Measurements from ENCODE around the gene TEX2. TPM values are rescaled to one million over a fixed set of nuclear protein-coding genes. Genes with fewer than 3 reads are reported as not detected.

The TEX2 gene
- total RNA-seq, 2 experiments from 2014 or later = 14.3 to 16.8 TPM

- Mint-ChIP-seq H3K9me3 (no peaks in the 10 kb centered on the region), H3K4me1 (peaks cover under 1% of the 10 kb centered on the region), H3K27me3 (no peaks in the 10 kb centered on the region), H3K27ac (no peak overlapping the region), H3K36me3 (ENCODE audit: low read depth) (peaks cover 19% of the 10 kb centered on the region), H3K4me3 (no peak overlapping the region)
- ChIA-PET CTCF (interaction anchor here (1.1 to 1.4 kb wide), 3 partner anchors 9 to 127 kb away, joined by 3 to 7 read pairs (median 3); no protein-coding TSS in a partner anchor), POLR2A (no interaction called here)
- no peak for DNase-seq
These were observed 109.3 kb downstream of the TEX2 start for GRCh38 chr17:64153565-64154312.

GRCh38 chr17:64152428-64153125, 110.5 kb downstream of the TEX2 start:
- peaks cover 13% of the 10 kb centered on the region for H3K4me1 Mint-ChIP-seq
- ChIA-PET POLR2A (no interaction called here), CTCF (no interaction called here)
- DNase-seq = no peak
- H3K4me3 Mint-ChIP-seq = no peak overlapping the region
- H3K27ac Mint-ChIP-seq = no peak overlapping the region
- no peaks in the 10 kb centered on the region for H3K27me3 Mint-ChIP-seq
- peaks cover 29% of the 10 kb centered on the region for H3K36me3 Mint-ChIP-seq (ENCODE audit: low read depth)
- H3K9me3 Mint-ChIP-seq = no peaks in the 10 kb centered on the region

DNA sequence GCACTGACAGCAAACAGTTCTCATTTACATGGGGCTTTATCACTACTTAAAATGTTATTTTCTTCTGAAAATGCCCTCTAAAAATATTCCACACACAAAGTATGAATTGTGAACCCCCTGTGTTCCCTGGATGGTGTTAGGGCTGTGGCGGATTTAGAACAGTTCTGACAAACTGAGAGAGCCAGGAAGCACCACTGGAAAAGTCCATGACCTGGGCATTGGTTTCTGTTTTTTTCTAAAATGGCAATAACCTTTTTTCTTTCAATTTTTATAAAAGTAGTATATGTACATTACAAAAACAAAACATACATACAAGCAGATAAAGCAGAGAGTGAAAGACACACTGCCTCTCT, 112.1 kb downstream of the TEX2 start:
- Mint-ChIP-seq H3K4me3 (no peak overlapping the region), H3K36me3 (ENCODE audit: low read depth) (peaks cover 42% of the 10 kb centered on the region), H3K27ac (no peak overlapping the region), H3K27me3 (no peaks in the 10 kb centered on the region), H3K4me1 (peaks cover 24% of the 10 kb centered on the region), H3K9me3 (no peaks in the 10 kb centered on the region)
- no peak for DNase-seq
- CTCF ChIA-PET = no interaction called here
- POLR2A ChIA-PET = no interaction called here

DNA sequence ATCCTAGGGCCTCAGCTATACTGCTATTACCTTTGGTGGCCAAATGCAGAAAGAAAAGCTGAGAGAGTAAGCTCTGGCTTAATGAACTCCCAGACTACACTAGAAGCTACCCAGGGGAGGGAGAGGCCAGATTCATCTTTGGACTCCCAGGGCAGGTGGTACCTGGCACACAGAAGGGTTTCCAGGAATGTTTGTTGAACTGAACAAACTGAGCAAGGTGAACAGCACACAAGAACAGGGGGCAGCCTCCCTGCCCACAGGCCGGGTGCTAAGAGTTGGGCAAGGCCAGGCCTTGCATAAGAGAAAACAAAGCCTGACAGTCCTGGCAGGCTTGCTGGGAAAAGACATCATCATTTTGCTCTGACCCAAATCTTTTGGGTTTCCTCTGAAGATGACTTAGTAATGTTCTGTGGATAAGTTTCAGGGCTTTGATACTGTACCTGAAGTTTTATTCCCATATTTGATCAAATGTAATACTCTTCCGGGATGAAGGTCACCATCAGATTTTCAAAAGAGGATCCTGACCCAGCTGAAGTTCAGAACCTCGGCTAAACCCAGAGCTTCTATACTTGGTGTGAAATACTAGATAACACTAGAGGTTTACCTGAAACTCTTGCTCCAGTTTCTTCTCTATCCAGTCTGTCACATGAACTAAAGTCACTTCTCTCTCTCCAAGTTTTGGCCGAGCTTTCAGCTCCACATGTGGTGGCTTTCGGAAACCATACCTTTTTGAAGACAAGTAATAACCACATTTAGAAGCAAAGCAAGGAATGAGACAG, 112.6 kb downstream of the TEX2 start:
- H3K27ac Mint-ChIP-seq = no peak overlapping the region
- H3K36me3 Mint-ChIP-seq (ENCODE audit: low read depth) = peaks cover 42% of the 10 kb centered on the region
- DNase-seq = no peak
- POLR2A ChIA-PET = no interaction called here
- H3K4me1 Mint-ChIP-seq = peaks cover 24% of the 10 kb centered on the region
- H3K9me3 Mint-ChIP-seq = no peaks in the 10 kb centered on the region
- no peaks in the 10 kb centered on the region for H3K27me3 Mint-ChIP-seq
- CTCF ChIA-PET = interaction anchor here (0.6 to 1.2 kb wide), 5 partner anchors 107 to 974 kb away, joined by 3 to 6 read pairs (median 4); no protein-coding TSS in a partner anchor
- H3K4me3 Mint-ChIP-seq = no peak overlapping the region

DNA sequence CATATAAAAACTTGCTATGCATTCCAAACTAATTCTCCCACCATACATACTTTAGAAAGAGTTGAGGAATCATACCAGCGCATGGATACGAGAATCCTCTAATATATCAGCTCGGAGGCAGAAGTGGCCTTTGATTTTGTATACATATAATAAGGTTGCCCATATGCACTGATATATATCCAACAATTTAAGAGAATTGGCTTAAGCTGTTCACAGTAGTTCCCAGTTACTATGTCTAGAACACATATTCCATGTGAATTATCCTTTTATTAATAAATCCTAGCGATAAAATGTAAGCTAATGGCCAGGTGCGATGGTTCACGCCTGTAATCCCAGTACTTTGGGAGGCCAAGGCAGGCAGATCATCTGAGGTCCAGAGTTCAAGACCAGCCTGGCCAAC, 113.9 kb downstream of the TEX2 start:
- H3K4me1 Mint-ChIP-seq = peaks cover 29% of the 10 kb centered on the region
- peaks cover 41% of the 10 kb centered on the region for H3K36me3 Mint-ChIP-seq (ENCODE audit: low read depth)
- H3K9me3 Mint-ChIP-seq = no peaks in the 10 kb centered on the region
- no peak overlapping the region for H3K27ac Mint-ChIP-seq
- CTCF ChIA-PET = interaction anchor here (1.0 to 1.5 kb wide), 5 partner anchors 16 to 133 kb away, joined by 3 to 8 read pairs (median 5); no protein-coding TSS in a partner anchor
- H3K27me3 Mint-ChIP-seq = no peaks in the 10 kb centered on the region
- no peak overlapping the region for H3K4me3 Mint-ChIP-seq
- POLR2A ChIA-PET = interaction anchor here (0.7 kb wide), 1 partner anchor 141 kb away, joined by 3 read pairs; no protein-coding TSS in a partner anchor
- no peak for DNase-seq

GRCh38 chr17:64148699-64149098, 114.4 kb downstream of the TEX2 start:
- H3K4me3 Mint-ChIP-seq = no peak overlapping the region
- ChIA-PET POLR2A (no interaction called here), CTCF (interaction anchor here (1.0 to 1.5 kb wide), 4 partner anchors 15 to 124 kb away, joined by 3 to 8 read pairs (median 4); no protein-coding TSS in a partner anchor)
- no peak for DNase-seq
- no peaks in the 10 kb centered on the region for H3K27me3 Mint-ChIP-seq
- H3K9me3 Mint-ChIP-seq = no peaks in the 10 kb centered on the region
- peaks cover 29% of the 10 kb centered on the region for H3K4me1 Mint-ChIP-seq
- peak overlapping the region; percentile 67 for H3K27ac Mint-ChIP-seq
- H3K36me3 Mint-ChIP-seq (ENCODE audit: low read depth) = peaks cover 41% of the 10 kb centered on the region

- H3K36me3 Mint-ChIP-seq (ENCODE audit: low read depth) = peaks cover 37% of the 10 kb centered on the region
- POLR2A ChIA-PET = no interaction called here
- no peaks in the 10 kb centered on the region for H3K27me3 Mint-ChIP-seq
- H3K4me3 Mint-ChIP-seq = peak overlapping the region; percentile 40
- H3K9me3 Mint-ChIP-seq = no peaks in the 10 kb centered on the region
- CTCF ChIA-PET = interaction anchor here (0.7 to 1.5 kb wide), 4 partner anchors 15 to 229 kb away, joined by 3 to 8 read pairs (median 4); partner anchors contain the start of gene GH1
- peak overlapping the region; percentile 51 for H3K27ac Mint-ChIP-seq
- H3K4me1 Mint-ChIP-seq = peaks cover 30% of the 10 kb centered on the region
- DNase-seq = no peak
These were observed 114.9 kb downstream of the TEX2 start for GRCh38 chr17:64148017-64148631.

DNA sequence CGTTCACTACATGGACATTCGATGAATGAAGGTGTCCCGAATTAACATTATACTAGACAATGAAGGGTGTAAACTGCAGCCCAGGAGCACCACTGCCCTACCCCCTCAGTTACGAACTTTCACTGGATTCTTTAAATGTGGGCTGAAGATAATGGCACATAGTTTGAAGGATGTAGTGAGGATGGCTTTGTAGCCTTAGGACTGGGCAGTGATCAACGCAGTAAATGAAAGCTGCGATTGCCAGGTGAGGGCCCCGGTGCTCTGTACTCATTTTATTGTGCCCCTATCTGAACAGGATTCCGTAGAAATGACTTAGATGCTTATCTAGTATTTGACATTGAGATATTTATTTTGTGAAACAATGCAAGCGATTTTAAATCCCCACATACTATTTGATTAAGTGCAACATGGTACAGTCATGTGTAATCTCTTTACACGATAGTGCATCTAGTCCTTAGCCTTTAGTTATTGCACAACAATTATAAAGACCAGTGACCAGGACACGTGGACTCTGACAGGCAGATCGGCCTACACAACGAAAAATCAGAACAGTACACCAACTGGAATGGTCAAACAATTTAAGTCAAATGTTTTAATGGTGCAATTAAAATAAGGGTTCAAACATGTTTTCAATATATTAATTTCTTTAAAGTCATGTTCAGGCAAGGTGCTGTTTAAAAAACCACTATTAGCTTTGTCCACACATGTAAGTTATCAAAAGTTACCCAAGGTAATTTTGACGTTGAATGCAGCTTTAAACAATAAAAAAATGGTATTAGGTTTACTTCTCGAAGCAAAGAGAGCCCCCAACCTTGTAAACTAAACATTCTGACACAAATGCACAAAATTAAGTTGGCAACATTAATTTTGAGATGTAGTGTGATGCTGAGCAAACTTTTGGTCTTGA, 115.7 kb downstream of the TEX2 start:
- Mint-ChIP-seq H3K9me3 (no peaks in the 10 kb centered on the region), H3K27me3 (no peaks in the 10 kb centered on the region), H3K4me1 (peaks cover 30% of the 10 kb centered on the region), H3K4me3 (no peak overlapping the region), H3K27ac (no peak overlapping the region), H3K36me3 (ENCODE audit: low read depth) (peaks cover 31% of the 10 kb centered on the region)
- DNase-seq = no peak
- POLR2A ChIA-PET = no interaction called here
- CTCF ChIA-PET = interaction anchor here (0.5 to 1.5 kb wide), 4 partner anchors 119 to 228 kb away, joined by 3 to 5 read pairs (median 4); partner anchors contain the start of gene GH1

DNA sequence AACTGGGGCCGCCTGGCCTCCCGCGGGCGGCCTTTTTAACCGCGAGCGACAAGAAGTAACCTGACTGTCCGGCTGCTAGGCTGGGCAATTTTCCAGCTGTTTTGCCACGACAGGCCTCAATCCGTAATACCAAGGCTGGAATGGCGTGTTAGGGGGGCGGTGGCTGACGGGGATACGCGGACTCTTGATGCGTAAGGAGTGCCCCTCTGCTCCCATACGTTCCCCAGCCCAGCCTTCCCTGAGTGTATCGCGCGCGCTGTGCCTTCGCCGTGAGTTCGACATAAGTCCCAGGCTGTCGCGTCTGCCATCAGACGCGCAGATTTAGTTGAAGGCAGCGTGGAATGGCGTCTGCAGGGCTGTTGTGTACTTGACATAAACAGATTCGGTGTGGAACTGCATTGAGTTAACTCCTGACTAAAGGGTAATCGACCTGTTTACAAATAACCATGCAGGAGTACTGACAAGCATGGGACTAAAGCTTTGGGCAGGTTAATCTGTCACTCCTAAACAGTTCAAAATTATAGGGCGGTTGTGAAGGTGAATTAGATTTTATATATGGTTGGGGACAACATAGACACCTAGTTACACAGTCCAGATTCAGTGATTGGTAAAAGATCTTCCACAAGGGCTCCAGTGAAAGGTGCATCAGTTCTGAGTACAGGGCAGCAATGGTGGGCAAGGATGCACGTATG, 116.5 kb downstream of the TEX2 start:
- ChIA-PET CTCF (interaction anchor here (0.9 to 1.9 kb wide), 7 partner anchors 15 to 234 kb away, joined by 4 to 13 read pairs (median 5); partner anchors contain the start of genes ERN1 and GH1), POLR2A (interaction anchor here (0.5 to 1.6 kb wide), 5 partner anchors 16 to 450 kb away, joined by 3 to 8 read pairs (median 4); partner anchors contain the start of gene ERN1)
- DNase-seq = peak; percentile 41
- peaks cover 29% of the 10 kb centered on the region for H3K36me3 Mint-ChIP-seq (ENCODE audit: low read depth)
- no peak overlapping the region for H3K27ac Mint-ChIP-seq
- no peak overlapping the region for H3K4me3 Mint-ChIP-seq
- H3K9me3 Mint-ChIP-seq = no peaks in the 10 kb centered on the region
- no peaks in the 10 kb centered on the region for H3K27me3 Mint-ChIP-seq
- peaks cover 30% of the 10 kb centered on the region for H3K4me1 Mint-ChIP-seq

- H3K27me3 Mint-ChIP-seq = no peaks in the 10 kb centered on the region
- H3K9me3 Mint-ChIP-seq = no peaks in the 10 kb centered on the region
- peak; percentile 98 for DNase-seq
- no peak overlapping the region for H3K27ac Mint-ChIP-seq
- H3K4me3 Mint-ChIP-seq = no peak overlapping the region
- peaks cover 26% of the 10 kb centered on the region for H3K36me3 Mint-ChIP-seq (ENCODE audit: low read depth)
- CTCF ChIA-PET = interaction anchor here (0.7 to 2.0 kb wide), 10 partner anchors 12 to 233 kb away, joined by 4 to 13 read pairs (median 5); partner anchors contain the start of genes ERN1 and GH1
- H3K4me1 Mint-ChIP-seq = peaks cover 30% of the 10 kb centered on the region
- POLR2A ChIA-PET = interaction anchor here (0.5 to 1.6 kb wide), 8 partner anchors 16 to 450 kb away, joined by 3 to 8 read pairs (median 4); partner anchors contain the start of genes ERN1 and ICAM2
These were observed 117.2 kb downstream of the TEX2 start for GRCh38 chr17:64145751-64146417.

Measured in activated CD4-positive, alpha-beta T cell treated with anti-CD3 and anti-CD28 coated beads, Interleukin-2, amount 10 ng/mL, durations not matched to agents 7 days and 5 days (primary cell).